B cell (primary cell): Measurements from ENCODE around the gene IKZF1.

ENCODE experiments used
- EZH2 ChIP-seq: IDR thresholded peaks from 2 replicates; pipeline ENCODE4 v1.6.1; 2012; ENCODE audit warnings: borderline replicate concordance, low read depth, mild to moderate bottlenecking, moderate library complexity, low read length; ENCODE audit not compliant: insufficient read depth, poor library complexity, severe bottlenecking
- TF ChIP-seq, protein P1 (sequence below): fragments of 200-600 bp; IDR thresholded peaks from one replicate; pipeline ENCODE4 v1.8.0; 2022; ENCODE audit warnings: antibody characterized with exemption, mild to moderate bottlenecking

DNA sequence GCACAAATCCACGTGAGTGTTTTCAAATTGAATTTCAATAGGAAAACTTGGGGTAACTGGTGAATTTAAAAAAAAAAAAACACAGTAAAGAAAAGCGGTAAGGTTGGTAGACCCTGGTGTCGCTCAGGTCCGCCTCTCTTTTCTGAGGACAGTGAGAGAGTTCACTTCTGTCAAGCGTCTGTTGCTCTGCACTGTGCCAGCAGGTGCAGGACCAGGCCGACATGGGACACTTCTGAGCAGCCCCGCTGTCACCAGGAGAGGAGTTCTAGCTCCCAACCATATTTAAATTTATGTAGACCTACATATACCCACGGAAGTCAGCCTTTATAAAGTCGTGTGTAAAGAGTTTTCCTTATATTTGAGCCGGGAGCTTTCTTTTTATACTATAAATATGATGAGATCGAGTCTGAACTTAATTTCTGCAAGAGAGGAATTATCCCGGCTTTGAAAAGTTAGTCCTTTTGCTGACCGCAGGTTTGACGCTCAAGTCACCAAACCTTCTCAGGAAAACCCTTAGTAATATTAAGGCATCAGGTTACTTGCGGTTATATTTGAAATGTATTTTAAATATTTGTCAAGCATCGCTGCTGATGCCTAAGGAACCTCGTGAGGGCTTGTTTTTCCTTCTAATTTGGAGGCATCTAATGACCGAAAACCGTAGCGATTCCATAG is 531 bp downstream of the IKZF1 start:
- TF ChIP-seq, protein P1, sequence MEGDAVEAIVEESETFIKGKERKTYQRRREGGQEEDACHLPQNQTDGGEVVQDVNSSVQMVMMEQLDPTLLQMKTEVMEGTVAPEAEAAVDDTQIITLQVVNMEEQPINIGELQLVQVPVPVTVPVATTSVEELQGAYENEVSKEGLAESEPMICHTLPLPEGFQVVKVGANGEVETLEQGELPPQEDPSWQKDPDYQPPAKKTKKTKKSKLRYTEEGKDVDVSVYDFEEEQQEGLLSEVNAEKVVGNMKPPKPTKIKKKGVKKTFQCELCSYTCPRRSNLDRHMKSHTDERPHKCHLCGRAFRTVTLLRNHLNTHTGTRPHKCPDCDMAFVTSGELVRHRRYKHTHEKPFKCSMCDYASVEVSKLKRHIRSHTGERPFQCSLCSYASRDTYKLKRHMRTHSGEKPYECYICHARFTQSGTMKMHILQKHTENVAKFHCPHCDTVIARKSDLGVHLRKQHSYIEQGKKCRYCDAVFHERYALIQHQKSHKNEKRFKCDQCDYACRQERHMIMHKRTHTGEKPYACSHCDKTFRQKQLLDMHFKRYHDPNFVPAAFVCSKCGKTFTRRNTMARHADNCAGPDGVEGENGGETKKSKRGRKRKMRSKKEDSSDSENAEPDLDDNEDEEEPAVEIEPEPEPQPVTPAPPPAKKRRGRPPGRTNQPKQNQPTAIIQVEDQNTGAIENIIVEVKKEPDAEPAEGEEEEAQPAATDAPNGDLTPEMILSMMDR: no peak
- no peak for TF ChIP-seq EZH2
